GM23248 (cell line): ENCODE results near the gene AGAP1.

Experiments used
- EZH2 ChIP-seq: fragments of 200-600 bp; sonication (generic); IDR thresholded peaks from 2 replicates; pipeline ENCODE4 v1.6.1; 2018; ENCODE audit warnings: antibody characterized with exemption, mild to moderate bottlenecking; ENCODE audit not compliant: insufficient read depth, poor library complexity, severe bottlenecking
- EZH2phosphoT487 ChIP-seq: fragments of 200-600 bp; sonication (generic); IDR thresholded peaks from 2 replicates; pipeline ENCODE4 v1.6.1; 2018; ENCODE audit warnings: antibody characterized with exemption, moderate library complexity, mild to moderate bottlenecking, low read depth; ENCODE audit not compliant: insufficient read depth

- TF ChIP-seq EZH2 = no peak
- TF ChIP-seq EZH2phosphoT487 = no peak
Measured at GRCh38 chr2:235839226-235839625, 345.4 kb downstream of the AGAP1 start.
